Measurements from ENCODE around the gene LRMDA.

DNA sequence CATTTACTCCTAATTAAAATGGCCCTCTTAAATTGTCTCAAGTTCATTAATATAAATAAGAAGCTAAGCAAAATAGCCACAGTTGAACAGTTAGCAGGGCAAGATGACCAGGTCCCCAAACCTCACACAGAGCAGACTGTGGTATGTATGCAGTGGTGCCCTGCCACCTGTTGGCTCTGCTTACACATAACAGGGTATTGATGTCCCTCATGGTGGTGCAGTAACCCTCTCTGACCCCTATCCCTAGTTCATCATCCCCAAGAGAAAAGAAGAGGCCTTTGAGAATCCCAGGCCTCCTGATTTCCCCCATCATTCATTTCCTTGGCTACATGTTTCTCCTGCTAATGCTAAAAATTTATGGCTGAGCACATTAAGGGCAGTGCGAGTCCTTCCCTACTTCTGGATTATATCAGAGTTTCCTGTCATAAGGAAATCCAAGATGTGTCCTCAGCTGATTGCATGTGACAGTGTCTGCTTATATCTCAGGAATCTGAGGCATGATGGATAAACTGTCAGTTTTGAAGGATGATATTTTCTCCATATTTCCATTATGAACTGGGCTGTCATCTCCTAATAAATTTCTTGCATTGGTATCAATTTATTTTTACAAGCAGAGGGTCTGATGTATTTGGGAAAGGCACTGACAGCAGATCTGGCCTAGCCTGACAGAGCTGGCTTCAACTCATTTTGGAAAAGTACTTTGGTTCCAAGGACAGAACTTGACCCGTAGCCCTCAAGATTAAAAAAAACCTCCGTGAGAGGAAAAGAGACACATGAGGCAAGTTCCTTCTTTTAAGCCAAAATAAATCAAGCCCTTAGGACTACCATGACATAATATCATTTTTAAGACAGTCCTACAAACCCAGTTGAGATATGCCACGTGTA lies 880.6 kb downstream of the LRMDA start:
- TF ChIP-seq, protein P1, sequence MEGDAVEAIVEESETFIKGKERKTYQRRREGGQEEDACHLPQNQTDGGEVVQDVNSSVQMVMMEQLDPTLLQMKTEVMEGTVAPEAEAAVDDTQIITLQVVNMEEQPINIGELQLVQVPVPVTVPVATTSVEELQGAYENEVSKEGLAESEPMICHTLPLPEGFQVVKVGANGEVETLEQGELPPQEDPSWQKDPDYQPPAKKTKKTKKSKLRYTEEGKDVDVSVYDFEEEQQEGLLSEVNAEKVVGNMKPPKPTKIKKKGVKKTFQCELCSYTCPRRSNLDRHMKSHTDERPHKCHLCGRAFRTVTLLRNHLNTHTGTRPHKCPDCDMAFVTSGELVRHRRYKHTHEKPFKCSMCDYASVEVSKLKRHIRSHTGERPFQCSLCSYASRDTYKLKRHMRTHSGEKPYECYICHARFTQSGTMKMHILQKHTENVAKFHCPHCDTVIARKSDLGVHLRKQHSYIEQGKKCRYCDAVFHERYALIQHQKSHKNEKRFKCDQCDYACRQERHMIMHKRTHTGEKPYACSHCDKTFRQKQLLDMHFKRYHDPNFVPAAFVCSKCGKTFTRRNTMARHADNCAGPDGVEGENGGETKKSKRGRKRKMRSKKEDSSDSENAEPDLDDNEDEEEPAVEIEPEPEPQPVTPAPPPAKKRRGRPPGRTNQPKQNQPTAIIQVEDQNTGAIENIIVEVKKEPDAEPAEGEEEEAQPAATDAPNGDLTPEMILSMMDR (IDR thresholded peaks at IDR 0.05), result peak in 3 of 4 experiments; percentile 15 to 19 (median 18)
- TF ChIP-seq POLR2AphosphoS5 (IDR thresholded peaks at IDR 0.05) (peak; percentile 48 to 86 (median 67)), POLR2A (IDR thresholded peaks at IDR 0.05) (no peak)

All from sigmoid colon (tissue), 4 donors.